HuH-7.5 (cell line): ENCODE results near the gene ZNF628.

Experiments
- DNase-seq: peaks from one replicate; pipeline ENCODE4 v3.0.0; 2011; ENCODE audit warnings: low spot score

Gene ZNF628

GRCh38 chr19:55530996-55531395 lies 54.6 kb downstream of the ZNF628 start:
- DNase-seq: no peak
